Measurements from ENCODE around the gene RERE.

The RERE gene

DNA sequence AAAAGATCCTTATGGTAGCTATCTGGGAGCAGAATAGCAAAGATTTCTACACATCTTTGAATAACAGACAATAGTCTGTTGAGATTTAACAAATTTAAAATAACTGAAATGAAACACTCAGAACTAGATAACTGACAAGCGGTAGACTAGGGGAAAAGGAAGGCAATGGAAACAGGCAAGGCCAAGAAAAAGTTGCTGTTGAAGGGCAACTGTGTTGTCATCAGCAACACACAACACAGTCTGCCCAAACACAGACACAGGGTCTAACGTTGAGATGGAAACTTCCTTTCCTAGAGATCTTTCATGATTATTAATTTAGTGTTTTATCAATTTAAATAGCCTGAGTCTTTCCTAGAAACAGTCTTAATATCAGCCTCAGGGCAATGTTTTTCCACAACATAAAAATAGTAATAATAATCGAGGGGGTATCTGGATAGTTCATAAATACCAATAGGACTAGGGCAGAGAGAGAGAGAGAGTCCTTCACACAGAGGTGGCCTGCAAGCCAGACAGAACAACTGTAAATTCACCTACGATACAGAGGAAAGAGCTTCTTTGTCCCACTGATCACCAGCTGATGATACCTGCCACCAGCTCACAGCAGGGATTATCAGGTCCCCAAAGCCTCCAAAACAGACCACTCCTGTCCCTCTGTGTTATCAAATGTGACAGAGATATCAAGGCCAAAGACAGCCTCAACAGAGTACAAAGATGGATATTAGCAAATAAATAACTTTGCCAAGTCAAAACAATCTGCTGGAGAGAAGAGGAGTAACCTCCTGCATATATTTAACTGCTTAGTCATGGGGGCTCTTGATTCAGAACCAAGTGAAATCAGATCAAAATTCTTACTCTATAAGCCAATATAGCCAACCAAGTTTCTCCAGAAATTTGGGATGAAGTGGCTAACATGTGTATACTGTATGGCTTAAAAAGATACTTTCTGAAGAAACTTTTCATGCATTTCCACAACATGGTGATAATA lies 254.3 kb downstream of the RERE start:
- Histone ChIP-seq H3K9ac (ENCODE audit: low read depth, low read length) (no peak overlapping the region), H3K27me3 (ENCODE audit: control insufficient read depth, insufficient read depth, low read length) (no peaks in the 10 kb centered on the region), H3K36me3 (ENCODE audit: control insufficient read depth, insufficient read depth, low read length) (no peaks in the 10 kb centered on the region), H3K4me1 (ENCODE audit: control insufficient read depth, insufficient read depth, low read length) (peaks cover 14% of the 10 kb centered on the region), H3K4me3 (ENCODE audit: low read depth, low read length) (no peak overlapping the region), H3K9me3 (ENCODE audit: control insufficient read depth, insufficient read depth, low read length) (no peaks in the 10 kb centered on the region)

GRCh38 chr1:8562222-8562621 lies 255.2 kb downstream of the RERE start:
- Histone ChIP-seq H3K36me3 (ENCODE audit: control insufficient read depth, insufficient read depth, low read length) (no peaks in the 10 kb centered on the region), H3K4me3 (ENCODE audit: low read depth, low read length) (no peak overlapping the region), H3K9me3 (ENCODE audit: control insufficient read depth, insufficient read depth, low read length) (no peaks in the 10 kb centered on the region), H3K27me3 (ENCODE audit: control insufficient read depth, insufficient read depth, low read length) (no peaks in the 10 kb centered on the region), H3K4me1 (ENCODE audit: control insufficient read depth, insufficient read depth, low read length) (peaks cover 14% of the 10 kb centered on the region), H3K9ac (ENCODE audit: low read depth, low read length) (no peak overlapping the region)

GRCh38 chr1:8560611-8561544 lies 256.6 kb downstream of the RERE start:
- H3K4me3 ChIP-seq (ENCODE audit: low read depth, low read length) = no peak overlapping the region
- H3K27me3 ChIP-seq (ENCODE audit: control insufficient read depth, insufficient read depth, low read length) = no peaks in the 10 kb centered on the region
- peaks cover 14% of the 10 kb centered on the region for H3K4me1 ChIP-seq (ENCODE audit: control insufficient read depth, insufficient read depth, low read length)
- no peaks in the 10 kb centered on the region for H3K9me3 ChIP-seq (ENCODE audit: control insufficient read depth, insufficient read depth, low read length)
- no peak overlapping the region for H3K9ac ChIP-seq (ENCODE audit: low read depth, low read length)
- H3K36me3 ChIP-seq (ENCODE audit: control insufficient read depth, insufficient read depth, low read length) = no peaks in the 10 kb centered on the region

- Histone ChIP-seq H3K27me3 (ENCODE audit: control insufficient read depth, insufficient read depth, low read length) (no peaks in the 10 kb centered on the region), H3K4me1 (ENCODE audit: control insufficient read depth, insufficient read depth, low read length) (peaks cover 14% of the 10 kb centered on the region), H3K9me3 (ENCODE audit: control insufficient read depth, insufficient read depth, low read length) (no peaks in the 10 kb centered on the region), H3K36me3 (ENCODE audit: control insufficient read depth, insufficient read depth, low read length) (peaks cover 2% of the 10 kb centered on the region), H3K4me3 (ENCODE audit: low read depth, low read length) (no peak overlapping the region), H3K9ac (ENCODE audit: low read depth, low read length) (no peak overlapping the region)
Observed at GRCh38 chr1:8560035-8560434, 257.4 kb downstream of the RERE start.

GRCh38 chr1:8555582-8555981 lies 261.9 kb downstream of the RERE start:
- peaks cover 2% of the 10 kb centered on the region for H3K36me3 ChIP-seq (ENCODE audit: control insufficient read depth, insufficient read depth, low read length)
- H3K27me3 ChIP-seq (ENCODE audit: control insufficient read depth, insufficient read depth, low read length) = no peaks in the 10 kb centered on the region
- peaks cover 3% of the 10 kb centered on the region for H3K4me1 ChIP-seq (ENCODE audit: control insufficient read depth, insufficient read depth, low read length)
- H3K4me3 ChIP-seq (ENCODE audit: low read depth, low read length) = no peak overlapping the region
- no peak overlapping the region for H3K9ac ChIP-seq (ENCODE audit: low read depth, low read length)
- no peaks in the 10 kb centered on the region for H3K9me3 ChIP-seq (ENCODE audit: control insufficient read depth, insufficient read depth, low read length)

GRCh38 chr1:8554956-8555534 lies 262.4 kb downstream of the RERE start:
- Histone ChIP-seq H3K9ac (ENCODE audit: low read depth, low read length) (no peak overlapping the region), H3K36me3 (ENCODE audit: control insufficient read depth, insufficient read depth, low read length) (peaks cover 2% of the 10 kb centered on the region), H3K9me3 (ENCODE audit: control insufficient read depth, insufficient read depth, low read length) (no peaks in the 10 kb centered on the region), H3K27me3 (ENCODE audit: control insufficient read depth, insufficient read depth, low read length) (no peaks in the 10 kb centered on the region), H3K4me1 (ENCODE audit: control insufficient read depth, insufficient read depth, low read length) (peaks cover 3% of the 10 kb centered on the region), H3K4me3 (ENCODE audit: low read depth, low read length) (no peak overlapping the region)

- no peak overlapping the region for H3K4me3 ChIP-seq (ENCODE audit: low read depth, low read length)
- H3K36me3 ChIP-seq (ENCODE audit: control insufficient read depth, insufficient read depth, low read length) = peaks cover 2% of the 10 kb centered on the region
- no peaks in the 10 kb centered on the region for H3K27me3 ChIP-seq (ENCODE audit: control insufficient read depth, insufficient read depth, low read length)
- H3K9me3 ChIP-seq (ENCODE audit: control insufficient read depth, insufficient read depth, low read length) = no peaks in the 10 kb centered on the region
- H3K9ac ChIP-seq (ENCODE audit: low read depth, low read length) = peak overlapping the region; percentile 38
- H3K4me1 ChIP-seq (ENCODE audit: control insufficient read depth, insufficient read depth, low read length) = peaks cover 3% of the 10 kb centered on the region
Observed at GRCh38 chr1:8552820-8553397, 264.5 kb downstream of the RERE start.

- H3K36me3 ChIP-seq (ENCODE audit: control insufficient read depth, insufficient read depth, low read length) = peaks cover 2% of the 10 kb centered on the region
- H3K27me3 ChIP-seq (ENCODE audit: control insufficient read depth, insufficient read depth, low read length) = no peaks in the 10 kb centered on the region
- no peak overlapping the region for H3K9ac ChIP-seq (ENCODE audit: low read depth, low read length)
Observed at GRCh38 chr1:8551613-8552489, 265.6 kb downstream of the RERE start.

GRCh38 chr1:8551057-8551456 lies 266.4 kb downstream of the RERE start:
- Histone ChIP-seq H3K4me1 (ENCODE audit: control insufficient read depth, insufficient read depth, low read length) (peaks cover 3% of the 10 kb centered on the region), H3K27me3 (ENCODE audit: control insufficient read depth, insufficient read depth, low read length) (no peaks in the 10 kb centered on the region)

More at GRCh38 chr1:8551613-8552489, 265.6 kb downstream of the RERE start:
- peaks cover 3% of the 10 kb centered on the region for H3K4me1 ChIP-seq (ENCODE audit: control insufficient read depth, insufficient read depth, low read length)
- no peak overlapping the region for H3K4me3 ChIP-seq (ENCODE audit: low read depth, low read length)
- H3K9me3 ChIP-seq (ENCODE audit: control insufficient read depth, insufficient read depth, low read length) = no peaks in the 10 kb centered on the region

GRCh38 chr1:8547791-8548190 lies 269.6 kb downstream of the RERE start:
- Histone ChIP-seq H3K9me3 (ENCODE audit: control insufficient read depth, insufficient read depth, low read length) (no peaks in the 10 kb centered on the region), H3K27me3 (ENCODE audit: control insufficient read depth, insufficient read depth, low read length) (no peaks in the 10 kb centered on the region), H3K4me3 (ENCODE audit: low read depth, low read length) (no peak overlapping the region), H3K4me1 (ENCODE audit: control insufficient read depth, insufficient read depth, low read length) (peaks cover 2% of the 10 kb centered on the region), H3K9ac (ENCODE audit: low read depth, low read length) (no peak overlapping the region), H3K36me3 (ENCODE audit: control insufficient read depth, insufficient read depth, low read length) (no peaks in the 10 kb centered on the region)

More at GRCh38 chr1:8551057-8551456, 266.4 kb downstream of the RERE start:
- Histone ChIP-seq H3K9ac (ENCODE audit: low read depth, low read length) (no peak overlapping the region), H3K4me3 (ENCODE audit: low read depth, low read length) (no peak overlapping the region), H3K36me3 (ENCODE audit: control insufficient read depth, insufficient read depth, low read length) (peaks cover 2% of the 10 kb centered on the region), H3K9me3 (ENCODE audit: control insufficient read depth, insufficient read depth, low read length) (no peaks in the 10 kb centered on the region)
